Tongue (tissue), 1 donor: Measurements from ENCODE around the gene PSG5. TPM values are rescaled to one million over a fixed set of nuclear protein-coding genes. Genes with fewer than 3 reads are reported as not detected.

Source experiments
- total RNA-seq: library from RNA; depleted of rRNA; stranded (reverse); fragments of >200 nt; gene quantifications from one replicate; pipeline ENCODE4 v1.2.3, GENCODE V29; 2014

Gene PSG5
- total RNA-seq, 1 donor from 2014 or later: not detected

Other genes with a start within 250 kb of the PSG5 start
- gene PSG7, start 249.3 kb downstream of the PSG5 start, total RNA-seq: not detected
- not detected for gene PSG11, start 160.1 kb downstream of the PSG5 start, total RNA-seq
- gene PSG2, start 103.8 kb downstream of the PSG5 start, total RNA-seq: not detected
- gene PSG4, start 19.1 kb upstream of the PSG5 start, total RNA-seq: not detected
- not detected for gene PSG9, start 83.0 kb upstream of the PSG5 start, total RNA-seq
- gene CD177, start 167.2 kb upstream of the PSG5 start, total RNA-seq: 3.3 TPM
- gene TEX101, start 228.4 kb upstream of the PSG5 start, total RNA-seq: not detected